ENCODE measurements around the gene OSM.

OSM gene

DNA sequence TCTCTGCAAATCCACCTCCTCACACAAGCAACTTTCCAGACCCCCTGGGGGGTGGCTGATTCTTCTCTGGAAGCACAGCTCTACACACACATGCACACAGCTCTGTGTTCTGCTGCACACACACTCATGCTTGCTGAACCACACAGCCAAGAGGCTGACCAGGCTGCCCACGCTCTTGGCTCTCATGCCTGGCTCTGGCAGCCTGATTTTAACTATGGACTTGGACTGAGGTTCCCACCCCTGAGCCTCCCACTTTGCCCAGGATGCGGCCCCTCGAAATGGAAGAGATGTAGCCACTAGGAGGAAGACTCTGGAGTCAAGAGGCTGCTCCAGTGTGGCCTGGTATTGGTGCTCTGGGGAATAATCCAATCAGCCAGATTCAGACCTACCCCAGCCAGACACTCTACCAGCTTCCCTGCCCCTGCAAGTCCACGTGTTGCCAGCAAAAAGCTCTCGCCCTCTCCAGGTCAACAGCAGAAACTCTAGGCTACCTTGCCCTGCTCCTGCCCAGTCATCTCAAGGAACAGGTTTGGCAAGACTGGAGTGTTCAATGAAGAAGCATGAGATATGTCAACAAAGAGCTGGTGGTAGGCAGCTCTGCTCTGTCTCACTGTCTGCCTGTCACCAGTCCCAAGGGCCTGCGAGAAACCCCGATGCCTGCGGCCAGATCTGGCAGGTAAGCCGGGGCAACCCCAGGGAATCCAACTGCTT lies 31.5 kb upstream of the OSM start:
- no peak for DNase-seq

DNA sequence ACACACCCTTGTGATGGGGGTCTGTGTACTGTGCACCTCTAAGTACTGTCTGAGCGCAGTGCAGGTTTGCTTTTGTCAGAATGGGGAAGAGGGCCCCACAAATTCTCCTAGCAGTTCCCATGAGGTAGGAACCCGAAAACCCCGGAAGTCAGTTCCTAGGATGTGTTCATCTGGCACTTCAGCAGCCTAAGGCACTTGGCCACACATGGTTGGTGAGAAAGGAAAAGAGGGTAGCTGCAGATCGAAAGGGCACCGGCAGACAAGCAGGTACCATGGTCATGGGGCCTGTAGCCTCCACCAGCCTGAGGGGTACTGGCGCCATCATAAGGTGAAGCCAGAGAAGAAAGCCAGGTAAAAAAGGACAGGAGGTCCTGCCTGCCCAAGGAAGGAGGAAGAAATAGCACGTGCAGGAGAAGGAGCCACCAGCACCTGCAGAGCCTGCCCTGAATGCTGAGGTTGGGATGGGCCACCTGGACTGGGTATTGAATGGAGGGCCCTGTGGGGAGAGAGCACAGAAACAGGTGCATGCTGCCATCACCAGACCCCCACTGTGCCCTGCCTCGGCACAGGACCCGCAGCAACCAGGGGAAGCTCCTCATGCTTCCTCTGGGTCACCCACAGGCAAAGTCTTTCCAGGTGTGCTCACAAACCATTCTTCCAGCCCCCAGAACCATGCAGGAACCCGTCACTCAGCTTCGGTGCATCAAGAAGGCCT lies 30.8 kb upstream of the OSM start:
- DNase-seq: no peak

- DNase-seq: no peak
Observed at GRCh38 chr22:30296833-30297232, 30.2 kb upstream of the OSM start.

GRCh38 chr22:30296324-30296723 lies 29.7 kb upstream of the OSM start:
- DNase-seq: no peak

DNA sequence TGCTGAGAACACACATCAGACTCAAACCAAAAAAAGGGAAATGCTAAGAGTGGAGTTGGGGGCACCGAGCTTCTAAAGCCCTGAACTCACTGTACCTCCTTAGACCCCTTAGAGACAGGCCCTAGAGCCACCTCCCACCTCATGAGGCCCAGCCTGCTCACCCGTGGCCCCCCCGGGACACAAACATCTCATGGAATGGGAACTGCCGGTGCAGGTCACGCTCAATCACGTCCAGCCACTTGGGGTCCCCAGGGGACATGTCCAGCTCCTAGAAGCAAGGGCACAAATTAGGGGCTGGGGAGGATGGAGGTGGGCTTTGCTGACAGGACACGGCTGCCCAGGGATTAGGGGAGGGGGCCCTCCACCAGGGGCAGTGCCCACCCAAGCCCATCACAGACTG lies 28.9 kb upstream of the OSM start:
- DNase-seq: no peak

DNA sequence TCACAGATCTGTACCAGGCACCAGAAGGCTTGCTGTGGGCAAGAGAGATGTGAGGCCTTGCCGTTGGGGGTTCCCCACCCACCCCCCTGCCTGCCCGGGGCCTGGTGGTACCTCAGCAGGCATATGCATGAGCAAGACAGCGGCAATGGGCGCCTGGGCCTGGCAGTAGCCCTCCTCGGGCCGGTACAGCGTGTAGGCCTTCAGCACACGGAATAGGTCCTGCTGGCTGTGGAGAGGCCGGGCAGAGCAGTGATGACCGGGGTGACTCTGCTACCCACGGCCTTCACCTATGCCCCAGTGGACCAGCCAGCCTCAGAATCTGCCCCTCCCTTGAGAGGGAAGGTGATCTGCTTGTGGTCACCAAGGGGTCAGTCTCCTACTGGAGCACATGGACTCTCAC lies 28.2 kb upstream of the OSM start:
- DNase-seq: no peak

- no peak for DNase-seq
Observed at GRCh38 chr22:30294066-30294465, 27.4 kb upstream of the OSM start.

GRCh38 chr22:30293026-30293425 lies 26.4 kb upstream of the OSM start:
- no peak for DNase-seq

DNA sequence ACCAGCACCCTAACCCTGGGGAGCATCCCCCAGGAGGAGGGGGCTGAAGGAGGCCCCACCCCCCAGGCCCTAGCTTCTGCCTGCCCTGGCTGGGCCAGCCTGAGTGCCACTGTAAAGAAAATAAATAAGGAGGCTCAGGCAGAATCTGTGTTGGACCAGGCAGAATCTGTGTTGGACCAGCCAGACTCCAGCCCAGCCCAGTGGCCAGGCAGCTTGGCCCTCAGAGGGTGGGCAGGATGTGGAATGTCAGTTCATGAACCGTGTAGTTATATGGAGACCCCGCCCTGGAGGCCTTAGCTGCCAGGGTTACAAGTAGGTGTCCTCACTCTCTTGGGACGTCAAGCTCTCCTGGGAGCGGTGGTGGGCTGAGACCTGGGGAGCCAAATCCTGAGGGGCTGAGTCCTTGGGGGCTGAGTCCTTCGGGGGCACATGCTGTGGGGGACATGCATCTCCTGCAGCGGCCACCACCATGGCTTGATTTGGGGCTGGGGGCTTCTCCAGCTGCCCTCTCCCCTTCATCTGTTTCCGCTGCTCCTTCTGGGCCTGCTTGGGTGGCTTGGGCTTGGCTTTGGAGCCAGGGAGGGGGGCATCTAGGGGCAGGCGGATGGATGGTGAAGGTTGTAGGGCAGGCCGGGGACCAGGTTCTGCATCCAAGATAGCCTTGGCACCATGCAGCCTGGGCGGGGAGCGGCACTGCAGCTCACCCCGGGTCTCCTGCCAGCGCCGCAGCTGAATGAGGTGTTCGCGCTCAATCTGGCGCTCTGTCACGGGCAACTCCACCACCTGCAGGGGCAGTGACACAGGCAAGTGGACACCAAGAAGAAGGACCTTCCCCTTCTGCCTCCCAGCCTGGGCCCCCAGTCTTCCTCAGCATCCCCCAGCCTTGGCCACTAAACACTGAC lies 25.7 kb upstream of the OSM start:
- peak in 3 of 58 donors; percentile 15 to 17 (median 17) for DNase-seq

DNA sequence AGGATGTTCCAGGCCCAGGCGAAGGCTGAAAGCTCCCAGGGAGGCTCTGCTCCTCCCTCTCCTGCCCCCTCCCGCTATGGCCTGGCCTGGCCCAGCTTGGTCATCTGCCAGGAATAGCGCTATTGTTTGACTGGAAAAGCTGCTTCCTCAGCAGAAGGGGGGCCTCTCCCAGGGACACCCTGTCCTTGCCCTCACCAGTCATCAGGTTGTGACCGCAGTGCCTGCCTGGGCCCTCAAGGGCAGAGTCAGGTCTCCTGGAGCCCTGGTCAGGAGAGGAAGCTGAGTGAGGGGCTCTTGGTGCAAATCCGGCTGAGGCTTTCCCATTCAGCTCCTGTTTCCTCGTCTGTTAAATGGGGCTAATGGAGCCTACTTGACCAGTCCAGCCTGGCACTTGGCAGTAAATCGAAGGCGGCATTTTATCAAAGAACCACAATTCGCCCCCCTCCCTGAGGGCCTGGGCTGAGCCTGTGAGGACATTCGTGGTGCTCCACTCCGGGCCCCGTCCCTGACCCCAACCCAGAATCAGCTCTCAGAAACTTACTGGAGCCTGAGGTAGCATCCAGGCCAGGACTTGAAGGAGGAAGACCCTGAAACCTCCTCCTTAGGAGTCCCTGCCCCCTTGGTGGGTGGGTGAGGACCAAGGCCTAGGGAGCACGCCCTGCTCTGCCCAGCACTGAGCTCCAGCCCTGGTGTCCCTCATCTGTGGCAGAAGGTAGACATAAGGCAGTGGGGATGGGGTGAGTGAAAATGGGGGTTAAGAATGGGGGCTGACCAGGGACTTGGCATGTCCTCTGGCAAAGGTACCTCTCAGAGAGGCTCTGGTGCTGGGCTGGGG lies 24.6 kb upstream of the OSM start:
- DNase-seq: peak in 55 of 58 donors; percentile 25 to 94 (median 70)

DNA sequence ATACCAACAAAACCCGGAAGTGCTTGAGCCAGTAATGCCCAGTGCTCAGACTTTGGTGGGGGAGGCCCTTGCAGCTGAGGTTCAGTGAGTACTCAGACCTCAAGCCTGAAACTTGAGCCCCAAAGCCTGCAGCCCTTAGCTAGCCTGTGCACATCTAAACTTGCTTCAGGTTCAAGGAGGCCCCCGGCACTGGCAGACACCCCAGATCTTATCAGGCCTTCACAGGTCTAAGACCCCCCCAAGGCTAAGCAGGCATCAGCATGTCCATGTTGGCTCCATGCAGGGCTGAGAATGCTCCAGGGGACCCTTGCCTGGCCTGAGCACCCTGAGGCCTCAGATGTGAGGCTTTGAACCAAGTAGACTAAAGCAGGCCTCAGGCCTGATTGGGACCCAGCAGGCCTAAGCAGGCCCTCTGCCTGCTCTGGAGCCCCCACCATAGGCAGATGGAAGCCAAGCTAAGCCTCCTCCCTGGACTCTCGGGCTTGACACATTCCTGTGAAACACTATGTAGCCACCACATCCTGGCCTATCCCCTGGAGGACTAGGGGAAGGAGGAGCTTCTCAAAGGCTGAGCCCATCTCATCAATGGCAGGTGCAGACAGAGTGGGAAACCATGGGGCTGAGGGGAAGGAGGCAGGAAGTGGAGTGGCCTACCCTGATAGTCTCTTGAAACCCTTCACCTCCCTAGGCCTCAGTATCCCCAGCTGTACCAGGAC lies 23.8 kb upstream of the OSM start:
- DNase-seq: peak in 2 of 58 donors; percentile 37 to 63

GRCh38 chr22:30289980-30290313 lies 23.3 kb upstream of the OSM start:
- no peak for DNase-seq

- peak; percentile 70 to 99 (median 96) for DNase-seq
Observed at GRCh38 chr22:30289141-30289979, 22.7 kb upstream of the OSM start, which contains the start of gene CASTOR1. Gene CASTOR1, minus strand, starts transcription at chr22:30289505. Its CDS starts 8 bp downstream, at chr22:30289497.

DNA sequence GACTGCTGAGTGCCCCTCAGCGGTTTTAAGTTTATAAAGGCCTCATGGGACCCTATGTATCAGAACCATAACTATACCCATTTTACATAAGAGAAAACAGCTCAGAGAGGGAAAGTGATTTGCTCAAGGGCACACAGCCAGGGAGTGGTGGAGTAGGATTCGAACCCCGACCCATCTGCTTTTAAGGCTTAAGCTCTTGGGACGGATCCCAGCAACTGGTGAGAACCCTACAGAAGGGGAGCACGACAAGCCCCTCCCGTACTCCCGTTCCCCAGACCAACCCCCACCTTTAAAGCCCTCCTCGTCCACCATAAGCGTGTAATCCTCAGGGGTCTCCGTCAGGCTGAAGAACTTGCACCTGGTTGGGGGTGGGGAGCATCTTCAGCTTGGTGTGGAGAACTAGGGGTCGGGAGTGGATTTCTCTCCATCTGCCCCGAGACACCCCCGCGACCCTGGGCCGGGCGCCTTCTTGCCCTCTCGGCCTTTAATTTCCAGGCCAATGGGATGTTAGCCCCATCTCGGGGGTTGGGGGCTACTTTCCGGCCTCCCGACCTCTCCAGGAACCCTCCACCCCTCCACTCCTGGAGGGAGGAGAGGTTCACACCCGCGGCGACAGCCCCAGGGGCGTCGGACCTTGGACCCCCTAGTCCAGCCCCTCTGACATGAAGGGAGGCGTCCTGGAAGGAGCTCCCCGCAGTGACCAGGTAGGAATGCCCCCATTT lies 21.9 kb upstream of the OSM start:
- DNase-seq: peak in 1 of 58 donors; percentile 38

- DNase-seq: peak in 56 of 58 donors; percentile 24 to 90 (median 72)
Observed at GRCh38 chr22:30287648-30288418, 21.2 kb upstream of the OSM start.

DNA sequence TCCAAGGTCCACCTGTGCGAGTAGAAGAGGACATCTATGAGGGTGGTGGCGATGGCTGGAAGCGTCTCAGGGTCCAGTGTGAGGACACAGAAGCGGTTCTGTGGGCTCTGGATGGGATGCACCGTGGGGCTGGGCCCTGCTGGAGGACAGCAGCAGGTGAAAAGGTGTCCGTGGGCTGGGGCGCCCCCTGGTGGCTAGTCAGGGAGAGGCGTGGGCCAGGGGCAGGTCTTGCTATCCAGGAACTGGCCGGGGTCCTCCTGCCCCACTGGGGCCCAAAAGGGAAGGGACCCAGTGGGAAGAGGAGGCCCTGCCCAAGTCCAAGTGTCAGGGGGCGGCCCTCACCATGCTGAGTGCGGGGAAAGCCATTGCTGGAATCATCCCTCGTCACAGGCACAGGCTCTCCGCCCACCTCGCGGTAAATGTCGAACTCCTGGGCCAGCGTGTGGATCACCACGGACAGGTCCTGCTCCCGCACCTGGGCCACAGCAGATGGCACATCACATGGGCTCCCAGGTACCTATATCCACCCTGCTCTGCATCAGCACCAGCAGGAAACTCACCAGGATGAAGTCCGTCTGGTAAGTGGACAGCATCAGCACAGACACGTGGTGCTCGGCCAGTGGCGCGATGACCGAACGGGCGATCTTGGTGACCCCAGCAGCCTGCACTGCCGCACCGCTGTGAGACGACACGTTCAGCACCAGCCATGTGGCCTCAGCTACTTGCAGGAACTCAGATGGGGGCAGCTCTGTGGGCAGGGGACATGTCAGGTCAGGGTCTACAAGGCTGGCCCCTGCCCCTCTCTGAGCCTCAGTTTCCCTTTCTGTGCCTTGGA lies 20.4 kb upstream of the OSM start:
- DNase-seq: peak in 28 of 58 donors; percentile 6 to 67 (median 30)

- no peak for DNase-seq
Observed at GRCh38 chr22:30286331-30286730, 19.7 kb upstream of the OSM start.

Data from anterior cingulate cortex (tissue), 58 donors.